OCI-LY1 (cell line): ENCODE results near the gene IL1R2.

Experiments
- H2AFZ ChIP-seq: fragments of 200-600 bp; sonication (generic), shearing (Covaris generic); 2 replicates; pipeline ENCODE4 v1.6.0; 2014; ENCODE audit warnings: antibody characterized with exemption, mild to moderate bottlenecking, low read length
- H3F3A ChIP-seq: fragments of 200-600 bp; sonication (generic), shearing (Covaris generic); 2 replicates; pipeline ENCODE4 v1.6.0; 2014; ENCODE audit warnings: mild to moderate bottlenecking, antibody characterized with exemption, low read length, moderate library complexity; ENCODE audit not compliant: insufficient read depth
- H3K27ac ChIP-seq: fragments of 200-600 bp; sonication (generic); 2 replicates; pipeline ENCODE4 v1.5.1; 2014; ENCODE audit warnings: low read length, mixed run types, mild to moderate bottlenecking, low read depth; ENCODE audit not compliant: poor library complexity, severe bottlenecking
- H3K27me3 ChIP-seq: fragments of 200-600 bp; sonication (generic); 2 replicates; pipeline ENCODE4 v1.6.0; 2014; ENCODE audit warnings: antibody characterized with exemption, mild to moderate bottlenecking, low read length, moderate library complexity; ENCODE audit not compliant: insufficient read depth
- H3K36me3 ChIP-seq: fragments of 200-600 bp; sonication (generic); 2 replicates; pipeline ENCODE4 v1.6.1; 2014; ENCODE audit warnings: mild to moderate bottlenecking, antibody characterized with exemption, low read length, moderate library complexity, mixed read lengths; ENCODE audit not compliant: insufficient read depth
- H3K4me1 ChIP-seq: fragments of 200-600 bp; sonication (generic); 2 replicates; pipeline ENCODE4 v1.5.1; 2014; ENCODE audit warnings: mild to moderate bottlenecking, low read length, moderate library complexity; ENCODE audit not compliant: insufficient read depth, severe bottlenecking
- H3K4me2 ChIP-seq: fragments of 200-600 bp; sonication (generic), shearing (Covaris generic); 2 replicates; pipeline ENCODE4 v1.6.1; 2014; ENCODE audit warnings: low read length
- H3K4me3 ChIP-seq: fragments of 200-600 bp; sonication (generic); 2 replicates; pipeline ENCODE4 v1.5.1; 2014; ENCODE audit warnings: low read length, low read depth, mild to moderate bottlenecking, mixed read lengths; ENCODE audit not compliant: poor library complexity, severe bottlenecking
- H3K79me2 ChIP-seq: fragments of 200-600 bp; shearing (Covaris generic); 2 replicates; pipeline ENCODE4 v1.6.1; 2016; ENCODE audit warnings: mixed run types, low read length, mixed read lengths; ENCODE audit not compliant: insufficient read depth
- H3K9ac ChIP-seq: fragments of 200-600 bp; sonication (generic), shearing (Covaris generic); 2 replicates; pipeline ENCODE4 v1.6.1; 2014; ENCODE audit warnings: mild to moderate bottlenecking, low read length, mixed read lengths
- H3K9me2 ChIP-seq: fragments of 200-600 bp; sonication (generic), shearing (Covaris generic); 2 replicates; pipeline ENCODE4 v1.6.1; 2014; ENCODE audit warnings: low read depth, mild to moderate bottlenecking, low read length, mixed read lengths
- H3K9me3 ChIP-seq: fragments of 200-600 bp; shearing (Covaris generic); 2 replicates; pipeline ENCODE4 v1.6.1; 2014; ENCODE audit warnings: low read length, mixed read lengths
- H4K20me1 ChIP-seq: fragments of 200-600 bp; sonication (generic), shearing (Covaris generic); 2 replicates; pipeline ENCODE4 v1.6.0; 2016; ENCODE audit warnings: mild to moderate bottlenecking, low read length; ENCODE audit not compliant: insufficient read depth
- EZH2 ChIP-seq: fragments of 200-600 bp; sonication (generic), shearing (Covaris generic); IDR thresholded peaks from 2 replicates; pipeline ENCODE4 v1.8.0; 2017; ENCODE audit warnings: borderline replicate concordance, mixed run types, mild to moderate bottlenecking, antibody characterized with exemption, low read length, moderate library complexity, mixed read lengths
- TF ChIP-seq, protein P1 (sequence below): fragments of 200-600 bp; sonication (generic), shearing (Covaris generic); IDR thresholded peaks from 2 replicates; pipeline ENCODE4 v1.5.1; 2017; ENCODE audit warnings: mild to moderate bottlenecking, antibody characterized with exemption, low read length, moderate library complexity, mixed read lengths

Gene IL1R2

DNA sequence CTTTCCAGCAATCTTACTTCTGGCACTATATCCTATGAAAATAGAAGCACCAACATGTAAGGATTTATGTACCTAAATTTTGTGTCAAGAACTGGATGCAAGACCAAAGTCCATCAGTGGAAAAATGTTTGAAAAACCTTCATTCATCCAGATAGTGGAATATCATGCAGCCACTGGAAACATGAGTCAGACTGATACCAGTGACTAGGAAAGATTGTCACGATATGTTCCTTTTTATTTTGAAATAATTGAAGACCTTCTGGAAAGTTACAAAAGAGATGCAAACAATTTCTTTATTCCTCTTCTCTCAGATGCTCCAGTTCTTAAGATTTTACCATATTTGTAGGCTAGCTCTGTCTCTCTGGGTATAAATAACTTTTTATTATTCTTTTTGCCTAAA lies 40.5 kb upstream of the IL1R2 start:
- Histone ChIP-seq H3F3A (no peaks in the 10 kb centered on the region), H4K20me1 (no peaks in the 10 kb centered on the region), H3K27me3 (no peaks in the 10 kb centered on the region), H2AFZ (no peak overlapping the region), H3K36me3 (no peaks in the 10 kb centered on the region), H3K9ac (no peak overlapping the region), H3K27ac (no peak overlapping the region), H3K9me2 (no peaks in the 10 kb centered on the region), H3K4me1 (no peaks in the 10 kb centered on the region), H3K79me2 (no peaks in the 10 kb centered on the region), H3K9me3 (no peaks in the 10 kb centered on the region), H3K4me2 (no peak overlapping the region), H3K4me3 (no peak overlapping the region)
- TF ChIP-seq, protein P1, sequence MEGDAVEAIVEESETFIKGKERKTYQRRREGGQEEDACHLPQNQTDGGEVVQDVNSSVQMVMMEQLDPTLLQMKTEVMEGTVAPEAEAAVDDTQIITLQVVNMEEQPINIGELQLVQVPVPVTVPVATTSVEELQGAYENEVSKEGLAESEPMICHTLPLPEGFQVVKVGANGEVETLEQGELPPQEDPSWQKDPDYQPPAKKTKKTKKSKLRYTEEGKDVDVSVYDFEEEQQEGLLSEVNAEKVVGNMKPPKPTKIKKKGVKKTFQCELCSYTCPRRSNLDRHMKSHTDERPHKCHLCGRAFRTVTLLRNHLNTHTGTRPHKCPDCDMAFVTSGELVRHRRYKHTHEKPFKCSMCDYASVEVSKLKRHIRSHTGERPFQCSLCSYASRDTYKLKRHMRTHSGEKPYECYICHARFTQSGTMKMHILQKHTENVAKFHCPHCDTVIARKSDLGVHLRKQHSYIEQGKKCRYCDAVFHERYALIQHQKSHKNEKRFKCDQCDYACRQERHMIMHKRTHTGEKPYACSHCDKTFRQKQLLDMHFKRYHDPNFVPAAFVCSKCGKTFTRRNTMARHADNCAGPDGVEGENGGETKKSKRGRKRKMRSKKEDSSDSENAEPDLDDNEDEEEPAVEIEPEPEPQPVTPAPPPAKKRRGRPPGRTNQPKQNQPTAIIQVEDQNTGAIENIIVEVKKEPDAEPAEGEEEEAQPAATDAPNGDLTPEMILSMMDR = no peak

DNA sequence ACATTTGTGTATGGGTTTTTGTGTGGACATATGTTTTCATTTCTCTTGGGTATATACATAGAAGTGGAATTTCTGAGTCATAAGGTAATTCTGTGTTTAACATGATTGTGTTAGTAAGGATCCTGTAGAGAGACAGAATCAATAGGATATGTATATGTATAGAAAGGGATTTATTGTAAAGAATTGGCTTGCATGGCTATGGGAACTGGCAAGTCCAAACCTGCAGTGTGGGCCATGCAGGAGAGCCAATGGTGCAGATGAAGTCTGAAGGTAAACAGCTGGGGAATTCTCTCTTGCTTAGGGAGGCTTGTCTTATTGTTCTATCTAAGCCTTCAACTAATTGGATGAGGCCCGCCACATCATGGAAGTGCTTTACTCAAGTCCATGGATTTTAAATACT lies 39.2 kb upstream of the IL1R2 start:
- no peak overlapping the region for H3K4me3 ChIP-seq
- H3K36me3 ChIP-seq = no peaks in the 10 kb centered on the region
- no peak overlapping the region for H2AFZ ChIP-seq
- H3K27me3 ChIP-seq = no peaks in the 10 kb centered on the region
- H3K9me3 ChIP-seq = no peaks in the 10 kb centered on the region
- no peak for TF ChIP-seq EZH2
- H3F3A ChIP-seq = no peaks in the 10 kb centered on the region
- H3K9ac ChIP-seq = no peak overlapping the region
- no peak overlapping the region for H3K4me2 ChIP-seq
- no peaks in the 10 kb centered on the region for H3K4me1 ChIP-seq
- no peak overlapping the region for H3K27ac ChIP-seq
- no peaks in the 10 kb centered on the region for H4K20me1 ChIP-seq
- no peaks in the 10 kb centered on the region for H3K9me2 ChIP-seq
- H3K79me2 ChIP-seq = no peaks in the 10 kb centered on the region

DNA sequence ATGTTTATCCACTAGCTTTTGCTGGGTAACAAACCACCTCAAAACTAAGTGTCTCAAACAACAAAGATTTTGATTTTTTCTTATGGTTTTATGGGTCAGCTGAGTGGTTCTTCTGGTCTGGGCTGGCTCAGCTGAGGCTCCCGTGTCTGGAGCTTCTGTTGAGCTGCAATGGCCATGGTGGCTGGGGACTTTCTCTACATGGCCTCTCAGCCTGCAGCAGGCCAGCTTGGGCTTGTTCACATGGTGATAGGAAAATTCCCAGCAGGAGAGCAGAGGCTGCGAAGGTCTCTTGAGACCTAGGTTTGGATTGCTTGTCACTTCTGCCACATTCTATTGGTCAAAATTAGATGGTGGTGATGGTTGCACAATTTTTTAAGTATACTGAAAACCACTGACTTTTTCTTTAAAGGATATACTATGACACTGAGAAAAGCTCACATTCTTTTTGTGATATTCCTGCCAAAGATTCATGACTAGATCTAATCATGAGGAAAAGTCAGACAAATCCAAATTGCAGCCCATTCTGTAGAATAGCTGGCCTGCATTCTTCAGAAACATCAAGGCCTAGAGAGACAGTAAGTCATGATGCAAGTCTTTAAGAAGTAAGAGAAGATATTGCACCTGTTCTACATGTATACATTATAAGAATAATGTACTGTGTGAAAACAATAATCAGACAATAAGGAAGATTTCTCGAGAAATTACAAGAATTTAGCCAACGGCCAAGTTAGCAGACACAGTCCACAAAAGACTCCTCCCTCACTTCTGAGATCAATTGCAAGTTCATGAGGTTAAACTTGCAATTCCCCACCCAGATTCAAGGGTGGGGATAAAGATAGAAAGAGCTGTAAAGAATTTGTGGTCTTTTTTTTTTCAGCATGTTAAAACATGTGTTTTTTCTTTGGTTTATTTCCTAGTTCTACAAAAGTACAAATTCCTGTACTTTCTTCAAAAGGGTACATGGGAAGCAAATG lies 35.0 kb upstream of the IL1R2 start:
- no peak overlapping the region for H3K27ac ChIP-seq
- TF ChIP-seq, protein P1 = no peak
- no peak for TF ChIP-seq EZH2
- no peaks in the 10 kb centered on the region for H3F3A ChIP-seq

More for the DNA sequence above, 35.0 kb upstream of the IL1R2 start:
- Histone ChIP-seq H3K9me2 (no peaks in the 10 kb centered on the region), H4K20me1 (no peaks in the 10 kb centered on the region), H3K27me3 (0 out of 2 replicates have a peak, but pooled peaks cover 3% of the 10 kb centered on the region), H3K4me2 (no peak overlapping the region), H3K9ac (no peak overlapping the region), H3K4me3 (no peak overlapping the region), H3K79me2 (no peaks in the 10 kb centered on the region), H2AFZ (no peak overlapping the region), H3K36me3 (no peaks in the 10 kb centered on the region), H3K4me1 (no peaks in the 10 kb centered on the region), H3K9me3 (no peaks in the 10 kb centered on the region)
